ENCODE measurements around the gene LEMD2.

LEMD2 gene

DNA sequence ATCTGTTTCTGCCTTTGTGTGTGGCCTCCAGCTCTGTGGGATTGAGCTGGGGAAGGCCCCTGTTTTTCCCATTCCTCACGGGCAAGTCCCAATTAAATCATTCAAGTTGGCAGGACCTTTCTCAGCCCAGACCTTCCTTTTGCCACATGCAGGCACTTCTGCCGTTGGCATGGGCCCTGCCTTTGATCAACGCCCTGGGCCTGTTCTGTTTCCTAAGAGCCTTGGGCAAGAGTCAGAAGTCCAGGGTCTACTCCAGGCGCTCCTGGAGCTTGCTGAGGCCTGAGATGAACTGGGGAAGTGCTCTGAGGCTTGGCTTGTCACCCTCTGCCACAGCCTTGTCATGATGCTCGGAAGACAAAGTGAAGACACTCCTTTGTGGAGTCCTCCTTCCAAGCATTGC, 49.4 kb downstream of the LEMD2 start:
- ChIA-PET POLR2A (no interaction called here), CTCF (interaction anchor here (0.7 to 21.8 kb wide), 5 partner anchors 11 to 416 kb away, joined by 3 to 584 read pairs (median 4); no protein-coding TSS in a partner anchor)
- TF ChIP-seq, protein P1, sequence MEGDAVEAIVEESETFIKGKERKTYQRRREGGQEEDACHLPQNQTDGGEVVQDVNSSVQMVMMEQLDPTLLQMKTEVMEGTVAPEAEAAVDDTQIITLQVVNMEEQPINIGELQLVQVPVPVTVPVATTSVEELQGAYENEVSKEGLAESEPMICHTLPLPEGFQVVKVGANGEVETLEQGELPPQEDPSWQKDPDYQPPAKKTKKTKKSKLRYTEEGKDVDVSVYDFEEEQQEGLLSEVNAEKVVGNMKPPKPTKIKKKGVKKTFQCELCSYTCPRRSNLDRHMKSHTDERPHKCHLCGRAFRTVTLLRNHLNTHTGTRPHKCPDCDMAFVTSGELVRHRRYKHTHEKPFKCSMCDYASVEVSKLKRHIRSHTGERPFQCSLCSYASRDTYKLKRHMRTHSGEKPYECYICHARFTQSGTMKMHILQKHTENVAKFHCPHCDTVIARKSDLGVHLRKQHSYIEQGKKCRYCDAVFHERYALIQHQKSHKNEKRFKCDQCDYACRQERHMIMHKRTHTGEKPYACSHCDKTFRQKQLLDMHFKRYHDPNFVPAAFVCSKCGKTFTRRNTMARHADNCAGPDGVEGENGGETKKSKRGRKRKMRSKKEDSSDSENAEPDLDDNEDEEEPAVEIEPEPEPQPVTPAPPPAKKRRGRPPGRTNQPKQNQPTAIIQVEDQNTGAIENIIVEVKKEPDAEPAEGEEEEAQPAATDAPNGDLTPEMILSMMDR (IDR thresholded peaks at IDR 0.05; ENCODE audit: insufficient read depth, low read length, missing control alignments) = no peak

DNA sequence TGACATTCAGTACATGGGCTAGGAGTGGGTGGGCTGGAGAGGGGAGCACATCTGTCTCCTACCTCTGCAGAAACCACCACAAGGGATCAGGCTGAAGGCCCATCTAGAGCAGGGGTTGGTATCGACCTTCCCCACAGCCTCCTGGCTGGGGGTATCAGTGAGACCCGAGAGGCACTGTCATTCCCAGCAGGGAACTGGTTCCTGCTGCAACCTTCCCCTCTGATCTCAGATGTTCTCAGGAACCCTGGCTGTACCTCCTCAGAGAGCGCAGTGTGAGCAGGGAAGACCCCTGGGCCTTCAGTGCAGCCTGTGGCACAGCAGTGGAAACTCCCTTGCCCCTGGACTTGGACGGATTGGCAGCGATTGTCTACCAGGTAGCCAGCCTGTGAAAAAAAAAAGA, 50.1 kb downstream of the LEMD2 start:
- ChIA-PET POLR2A (no interaction called here), CTCF (interaction anchor here (0.7 to 21.8 kb wide), 2 partner anchors 10 to 23 kb away, joined by 3 to 584 read pairs; no protein-coding TSS in a partner anchor)
- H3K4me3 ChIP-seq (ENCODE audit: low read depth, low read length) = no peak overlapping the region
- TF ChIP-seq, protein P1 (IDR thresholded peaks at IDR 0.05; ENCODE audit: insufficient read depth, low read length, missing control alignments) = no peak
- DNase-seq (ENCODE audit: low read depth, low spot score) = no peak

More for the DNA sequence above, 49.4 kb downstream of the LEMD2 start:
- no peak overlapping the region for H3K4me3 ChIP-seq (ENCODE audit: low read depth, low read length)
- DNase-seq (ENCODE audit: low read depth, low spot score) = no peak

DNA sequence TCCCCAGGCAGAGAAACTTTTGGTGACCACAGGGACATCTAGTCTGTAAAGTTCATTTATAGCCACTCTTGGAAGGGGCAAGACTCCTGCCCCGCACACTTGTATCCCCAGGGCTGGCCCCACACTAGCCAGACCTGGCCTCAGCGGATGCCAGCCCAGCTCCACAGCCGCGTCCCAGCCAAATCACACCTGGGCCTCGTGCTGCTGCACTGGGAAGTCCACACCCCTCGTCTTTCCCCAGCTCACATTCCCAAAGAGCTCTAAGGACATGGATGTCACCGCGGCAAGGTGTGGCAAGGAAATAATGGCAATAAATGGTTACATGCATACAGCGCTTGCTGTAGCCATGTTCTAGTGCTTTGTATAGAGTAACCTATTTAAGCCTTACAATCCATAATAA, 50.8 kb downstream of the LEMD2 start:
- CTCF ChIA-PET = interaction anchor here (0.7 to 21.8 kb wide), 3 partner anchors 8 to 289 kb away, joined by 3 to 584 read pairs (median 4); no protein-coding TSS in a partner anchor

DNA sequence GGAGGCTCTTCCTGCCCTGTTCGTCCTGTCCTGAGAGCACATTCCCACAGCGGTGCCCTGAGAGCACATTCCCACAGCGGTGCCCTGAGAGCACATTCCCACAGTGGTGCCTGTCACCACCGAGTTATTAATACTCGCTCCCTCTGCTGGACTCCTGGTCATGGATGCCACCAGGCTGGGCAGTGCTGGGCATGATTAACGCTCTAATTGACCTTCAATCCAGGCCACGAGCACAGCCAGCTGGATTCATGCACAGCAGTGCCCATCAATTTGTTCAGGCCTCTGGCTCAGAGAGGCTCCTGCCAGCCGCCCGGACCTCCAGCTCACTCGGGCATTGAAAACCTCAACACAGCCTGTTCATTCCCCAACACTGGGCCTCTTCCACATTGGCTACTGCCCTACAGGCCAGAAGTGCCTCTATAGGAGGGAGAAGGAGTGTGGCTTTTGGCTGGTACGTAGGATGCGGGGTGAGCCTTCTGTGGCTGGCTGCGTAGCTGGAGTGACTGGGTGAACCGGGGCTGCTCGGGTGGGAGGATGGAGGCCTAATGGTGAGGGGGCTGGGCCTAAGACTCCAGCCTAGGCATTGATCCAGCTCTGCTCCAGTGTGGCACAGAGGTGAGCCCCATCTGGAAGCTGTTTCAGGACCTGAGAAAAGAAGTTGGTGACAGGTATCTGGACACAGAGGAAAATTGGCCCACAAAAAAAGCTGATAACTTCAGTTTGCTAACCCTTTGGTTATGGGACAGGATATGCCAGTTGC, 51.5 kb downstream of the LEMD2 start:
- POLR2A ChIA-PET = no interaction called here
- TF ChIP-seq, protein P1 (IDR thresholded peaks at IDR 0.05; ENCODE audit: insufficient read depth, low read length, missing control alignments) = no peak
- no peak for DNase-seq (ENCODE audit: low read depth, low spot score)
- H3K4me3 ChIP-seq (ENCODE audit: low read depth, low read length) = no peak overlapping the region
- CTCF ChIA-PET = interaction anchor here (0.7 to 21.8 kb wide), 5 partner anchors 9 to 290 kb away, joined by 3 to 584 read pairs (median 4); no protein-coding TSS in a partner anchor

More for the DNA sequence above, 50.8 kb downstream of the LEMD2 start:
- DNase-seq (ENCODE audit: low read depth, low spot score) = no peak
- H3K4me3 ChIP-seq (ENCODE audit: low read depth, low read length) = no peak overlapping the region
- POLR2A ChIA-PET = no interaction called here
- TF ChIP-seq, protein P1 (IDR thresholded peaks at IDR 0.05; ENCODE audit: insufficient read depth, low read length, missing control alignments) = no peak

DNA sequence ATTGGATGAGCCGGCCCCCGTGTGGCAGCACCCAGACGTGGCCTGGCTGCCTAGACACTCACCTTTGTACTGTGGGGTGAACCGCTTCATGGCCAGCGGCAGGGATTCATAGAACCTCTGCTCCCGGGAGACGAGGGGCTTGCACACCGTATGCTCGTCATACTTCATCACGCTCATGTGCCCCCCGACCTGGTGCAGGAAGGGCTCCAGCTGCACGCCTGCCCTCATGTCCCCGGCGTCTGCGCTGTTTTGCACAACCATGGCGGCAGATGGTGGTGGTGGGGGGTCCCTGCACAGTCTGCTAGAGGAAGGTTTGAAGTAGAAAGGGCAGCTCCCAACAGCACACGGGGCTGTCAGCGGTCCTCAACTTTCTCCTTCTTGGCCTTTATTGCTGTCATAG, 53.7 kb downstream of the LEMD2 start:
- TF ChIP-seq, protein P1 (IDR thresholded peaks at IDR 0.05; ENCODE audit: insufficient read depth, low read length, missing control alignments) = no peak
- ChIA-PET POLR2A (interaction anchor here (0.6 kb wide), 1 partner anchor 10 kb away, joined by 3 read pairs; no protein-coding TSS in a partner anchor), CTCF (interaction anchor here (1.0 to 1.6 kb wide), 4 partner anchors 9 to 33 kb away, joined by 3 to 13 read pairs (median 6); no protein-coding TSS in a partner anchor)
- DNase-seq (ENCODE audit: low read depth, low spot score) = no peak
- H3K4me3 ChIP-seq (ENCODE audit: low read depth, low read length) = no peak overlapping the region

DNA sequence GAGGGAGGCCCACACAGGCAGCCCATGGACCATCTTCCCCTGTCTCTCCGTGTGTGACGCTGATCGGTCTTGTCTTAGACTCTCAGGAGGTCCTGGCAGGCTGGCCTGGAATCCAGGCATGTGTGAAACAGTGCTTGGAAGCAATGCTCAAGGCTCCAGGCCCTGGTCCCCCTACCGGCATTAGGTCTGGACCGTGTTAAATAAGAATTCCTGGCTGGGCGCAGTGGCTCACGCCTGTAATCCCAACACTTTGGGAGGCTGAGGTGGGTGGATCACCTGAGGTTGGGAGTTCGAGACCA, 55.3 kb downstream of the LEMD2 start:
- H3K4me3 ChIP-seq (ENCODE audit: low read depth, low read length) = no peak overlapping the region
- ChIA-PET CTCF (interaction anchor here (1.6 to 12.0 kb wide), 2 partner anchors 10 kb away, joined by 13 to 104 read pairs; no protein-coding TSS in a partner anchor), POLR2A (no interaction called here)
- DNase-seq (ENCODE audit: low read depth, low spot score) = no peak
- TF ChIP-seq, protein P1 (IDR thresholded peaks at IDR 0.05; ENCODE audit: insufficient read depth, low read length, missing control alignments) = no peak

Data from AG04449 (cell line).